HepG2 (cell line): Measurements from ENCODE around the gene CAPZB.

Experiments used
- ATF7 ChIP-seq, 2 experiments: fragments of 450-650 bp in 1 of 2; sonication (generic) in 1 of 2; formaldehyde crosslinking in 1 of 2; IDR thresholded peaks; 2 replicates each; pipeline versions ENCODE4 v1.4.0 to v1.6.1; 2016 to 2020; ENCODE audit warnings: antibody characterized with exemption in 1 of 2, mild to moderate bottlenecking in 1 of 2, missing genetic modification reagents in 1 of 2
- SALL1 ChIP-seq: sonication (generic); formaldehyde crosslinking; IDR thresholded peaks from 2 replicates; pipeline ENCODE4 v1.8.0; 2022; ENCODE audit warnings: mild to moderate bottlenecking, missing genetic modification reagents

DNA sequence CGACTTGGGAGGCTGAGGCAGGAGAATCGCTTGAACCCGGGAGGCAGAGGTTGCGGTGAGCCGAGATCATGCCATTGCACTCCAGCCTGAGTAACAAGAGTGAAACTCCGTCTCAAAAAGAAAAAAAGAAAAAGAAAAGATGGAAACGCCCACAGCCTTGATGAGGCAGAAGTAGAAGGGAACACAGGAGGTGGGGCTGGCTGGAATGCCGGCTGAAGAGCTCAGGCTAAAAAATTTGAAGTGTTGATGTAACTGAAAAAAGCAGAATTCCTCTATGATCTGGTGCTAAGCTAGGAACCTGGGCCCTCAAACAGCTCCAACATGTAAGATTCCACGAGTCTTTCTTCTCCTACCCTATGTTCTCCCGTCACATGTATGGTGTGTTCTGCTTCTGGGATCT is 119.6 kb downstream of the CAPZB start:
- TF ChIP-seq ATF7 (IDR thresholded peaks at IDR 0.05) (no peak), ATF7 (CRISPR knock-in tag; IDR thresholded peaks at IDR 0.05) (no peak), SALL1 (no peak)
